ENCODE data around the gene BICDL1.

DNA sequence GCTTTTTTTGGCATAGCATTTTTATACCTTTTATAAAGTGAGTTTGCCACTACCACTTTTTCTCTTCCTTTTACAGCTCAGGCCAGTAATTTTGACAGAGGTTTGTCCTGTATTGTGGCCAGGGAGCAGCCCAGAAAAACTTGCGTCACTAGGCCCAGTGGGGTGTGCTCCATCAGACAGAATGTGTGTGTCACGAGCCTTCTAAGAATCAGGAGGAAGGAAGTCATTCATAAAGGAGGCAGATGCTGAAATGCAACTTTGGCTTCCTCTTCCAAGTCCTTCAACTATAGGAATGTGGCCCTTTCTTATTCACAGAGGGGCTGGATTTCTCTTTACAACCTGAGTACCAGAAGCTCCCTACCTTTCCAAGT lies 137.6 kb downstream of the BICDL1 start:
- no peak for TF ChIP-seq CTCF (IDR thresholded peaks at IDR 0.05)
- TF ChIP-seq POLR2A (IDR thresholded peaks at IDR 0.05): no peak
